Dendritic cell treated with granulocyte-macrophage colony-stimulating factor and Interleukin-4, amounts not matched to agents 40 ng/mL and 50 ng/mL, for 4 days (primary cell): Measurements from ENCODE around the gene LMCD1.
A peak's percentile ranks its signal among the peaks of the same experiment; 100 is the strongest.

Experiments
- H3K27ac Mint-ChIP-seq: one replicate; pipeline ENCODE4 v1.8.0; 2022; ENCODE audit warnings: mild to moderate bottlenecking, mixed read lengths
- H3K27me3 Mint-ChIP-seq: one replicate; pipeline ENCODE4 v1.8.0; 2022; ENCODE audit warnings: mild to moderate bottlenecking, mixed read lengths
- H3K36me3 Mint-ChIP-seq: one replicate; pipeline ENCODE4 v1.8.0; 2022; ENCODE audit warnings: low read depth, mixed read lengths
- H3K4me1 Mint-ChIP-seq: one replicate; pipeline ENCODE4 v1.8.0; 2022; ENCODE audit warnings: low read depth, mixed read lengths
- H3K4me3 Mint-ChIP-seq: one replicate; pipeline ENCODE4 v1.8.0; 2022; ENCODE audit warnings: mild to moderate bottlenecking, moderate library complexity, mixed read lengths
- H3K9me3 Mint-ChIP-seq: one replicate; pipeline ENCODE4 v1.8.0; 2022; ENCODE audit warnings: mixed read lengths
- intact Hi-C: fragments of 100-400 bp; cut with micrococcal nuclease; formaldehyde crosslinking; loops from one replicate; pipeline ENCODE4 v1.15.0; 2022

The LMCD1 gene

DNA sequence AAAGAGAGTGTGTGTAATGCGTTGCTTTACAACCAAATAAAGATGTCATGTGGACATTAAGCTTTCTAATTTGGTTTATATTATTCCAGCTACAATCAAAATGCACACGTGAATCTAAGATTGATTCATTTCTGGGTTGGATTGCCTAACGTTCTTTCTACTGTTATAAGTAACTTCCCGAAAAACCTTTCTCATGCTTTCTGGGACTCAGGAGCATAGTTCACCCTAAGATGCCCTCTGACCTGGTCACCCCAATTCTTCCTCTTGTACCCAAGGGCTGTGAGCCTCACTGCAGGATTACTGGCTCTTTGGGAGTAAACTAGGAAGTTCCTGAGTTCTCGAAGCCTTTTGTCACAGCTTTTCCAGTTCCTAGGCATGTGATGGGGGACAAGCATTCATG is 12.7 kb upstream of the LMCD1 start:
- H3K27me3 Mint-ChIP-seq, result peaks cover 3% of the 10 kb centered on the region
- H3K4me1 Mint-ChIP-seq, result peaks cover 34% of the 10 kb centered on the region
- H3K36me3 Mint-ChIP-seq, result no peaks in the 10 kb centered on the region
- intact Hi-C loops, result no loop called here
- peaks cover 9% of the 10 kb centered on the region for H3K9me3 Mint-ChIP-seq
- no peak overlapping the region for H3K4me3 Mint-ChIP-seq
- H3K27ac Mint-ChIP-seq, result peak overlapping the region; percentile 32

DNA sequence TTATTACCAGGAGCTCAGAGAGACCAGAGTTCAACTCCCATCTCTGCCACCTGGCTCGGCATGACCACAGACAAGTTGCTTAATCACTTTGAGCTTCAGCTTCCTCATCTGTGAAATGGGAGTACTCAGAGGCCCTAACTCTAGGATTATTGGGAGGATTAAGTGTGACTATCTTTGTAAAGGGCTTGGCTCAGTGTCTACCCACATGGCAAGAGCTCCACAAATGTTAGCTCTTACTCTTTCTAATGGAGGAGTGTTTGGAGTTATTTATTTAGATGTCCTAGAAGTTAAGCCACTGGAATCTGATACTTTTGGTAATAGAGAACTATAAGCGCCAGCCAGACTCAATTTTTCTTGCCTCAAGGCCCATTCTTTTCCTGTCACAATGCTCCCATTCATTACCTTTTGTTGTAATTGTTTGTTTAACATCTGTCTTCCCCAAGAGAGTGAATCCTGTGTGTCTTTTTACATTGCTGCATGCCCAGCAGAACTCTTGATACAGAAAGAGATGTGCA is 12.3 kb upstream of the LMCD1 start:
- H3K4me1 Mint-ChIP-seq, result peaks cover 34% of the 10 kb centered on the region
- intact Hi-C loops, result no loop called here
- peak overlapping the region; percentile 32 for H3K27ac Mint-ChIP-seq
- peaks cover 3% of the 10 kb centered on the region for H3K27me3 Mint-ChIP-seq
- H3K4me3 Mint-ChIP-seq, result no peak overlapping the region
- peaks cover 9% of the 10 kb centered on the region for H3K9me3 Mint-ChIP-seq
- no peaks in the 10 kb centered on the region for H3K36me3 Mint-ChIP-seq

GRCh38 chr3:8490079-8490552 is 11.5 kb upstream of the LMCD1 start:
- Mint-ChIP-seq H3K27ac (no peak overlapping the region), H3K4me3 (no peak overlapping the region)

GRCh38 chr3:8491271-8492144 is 10.1 kb upstream of the LMCD1 start:
- no peaks in the 10 kb centered on the region for H3K36me3 Mint-ChIP-seq
- intact Hi-C loops, result no loop called here
- peaks cover 34% of the 10 kb centered on the region for H3K4me1 Mint-ChIP-seq
- peak overlapping the region; percentile 37 for H3K4me3 Mint-ChIP-seq
- no peaks in the 10 kb centered on the region for H3K27me3 Mint-ChIP-seq
- H3K27ac Mint-ChIP-seq, result peak overlapping the region; percentile 61
- no peaks in the 10 kb centered on the region for H3K9me3 Mint-ChIP-seq

More at GRCh38 chr3:8490079-8490552, 11.5 kb upstream of the LMCD1 start:
- intact Hi-C loops, result no loop called here
- H3K27me3 Mint-ChIP-seq, result no peaks in the 10 kb centered on the region
- no peaks in the 10 kb centered on the region for H3K36me3 Mint-ChIP-seq
- peaks cover 1% of the 10 kb centered on the region for H3K9me3 Mint-ChIP-seq
- H3K4me1 Mint-ChIP-seq, result peaks cover 34% of the 10 kb centered on the region

- H3K27me3 Mint-ChIP-seq, result no peaks in the 10 kb centered on the region
- intact Hi-C loops, result no loop called here
- H3K36me3 Mint-ChIP-seq, result no peaks in the 10 kb centered on the region
- no peak overlapping the region for H3K4me3 Mint-ChIP-seq
- peaks cover 34% of the 10 kb centered on the region for H3K4me1 Mint-ChIP-seq
- H3K27ac Mint-ChIP-seq, result peak overlapping the region; percentile 40
- no peaks in the 10 kb centered on the region for H3K9me3 Mint-ChIP-seq
Measured at GRCh38 chr3:8492744-8493511, 8.7 kb upstream of the LMCD1 start.

DNA sequence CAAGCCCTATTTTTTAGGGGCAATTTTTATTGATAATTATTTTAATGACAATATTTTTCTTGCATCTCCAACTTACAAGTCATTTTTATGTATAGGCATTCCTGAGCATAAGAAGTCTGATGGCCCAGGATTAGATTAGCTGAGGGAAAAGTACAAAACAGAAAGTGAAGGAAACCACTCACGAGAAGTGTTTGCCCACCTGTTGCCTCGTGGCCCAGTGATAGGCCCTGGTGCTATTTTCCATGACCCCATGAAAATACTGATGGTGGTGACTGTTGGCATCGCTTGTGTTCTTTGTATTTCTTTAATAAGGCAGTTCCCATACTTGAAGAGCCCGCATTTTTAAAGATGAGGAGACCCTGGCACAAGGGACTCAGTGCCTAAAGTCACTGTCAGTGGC is 7.9 kb upstream of the LMCD1 start:
- no peaks in the 10 kb centered on the region for H3K9me3 Mint-ChIP-seq
- H3K27me3 Mint-ChIP-seq, result no peaks in the 10 kb centered on the region
- H3K4me3 Mint-ChIP-seq, result no peak overlapping the region
- H3K36me3 Mint-ChIP-seq, result no peaks in the 10 kb centered on the region
- peaks cover 27% of the 10 kb centered on the region for H3K4me1 Mint-ChIP-seq
- H3K27ac Mint-ChIP-seq, result no peak overlapping the region
- intact Hi-C loops, result no loop called here

GRCh38 chr3:8494327-8494726 is 7.3 kb upstream of the LMCD1 start:
- Mint-ChIP-seq H3K4me1 (peaks cover 21% of the 10 kb centered on the region), H3K9me3 (no peaks in the 10 kb centered on the region), H3K4me3 (no peak overlapping the region), H3K36me3 (no peaks in the 10 kb centered on the region), H3K27me3 (no peaks in the 10 kb centered on the region), H3K27ac (no peak overlapping the region)
- intact Hi-C loops, result no loop called here

GRCh38 chr3:8497582-8497981 is 4.0 kb upstream of the LMCD1 start:
- Mint-ChIP-seq H3K4me1 (peaks cover 9% of the 10 kb centered on the region), H3K4me3 (no peak overlapping the region), H3K27me3 (peaks cover 12% of the 10 kb centered on the region), H3K9me3 (no peaks in the 10 kb centered on the region), H3K27ac (no peak overlapping the region), H3K36me3 (no peaks in the 10 kb centered on the region)
- intact Hi-C loops, result no loop called here

GRCh38 chr3:8499181-8499611 is 2.4 kb upstream of the LMCD1 start:
- no peak overlapping the region for H3K4me3 Mint-ChIP-seq
- H3K9me3 Mint-ChIP-seq, result no peaks in the 10 kb centered on the region
- intact Hi-C loops, result no loop called here
- H3K36me3 Mint-ChIP-seq, result no peaks in the 10 kb centered on the region
- peaks cover 9% of the 10 kb centered on the region for H3K4me1 Mint-ChIP-seq
- H3K27me3 Mint-ChIP-seq, result peaks cover 13% of the 10 kb centered on the region
- no peak overlapping the region for H3K27ac Mint-ChIP-seq

GRCh38 chr3:8500319-8500988 is 1.2 kb upstream of the LMCD1 start:
- H3K36me3 Mint-ChIP-seq, result no peaks in the 10 kb centered on the region
- peaks cover 9% of the 10 kb centered on the region for H3K4me1 Mint-ChIP-seq
- no peaks in the 10 kb centered on the region for H3K9me3 Mint-ChIP-seq
- H3K27ac Mint-ChIP-seq, result no peak overlapping the region
- intact Hi-C loops, result no loop called here
- peaks cover 13% of the 10 kb centered on the region for H3K27me3 Mint-ChIP-seq
- H3K4me3 Mint-ChIP-seq, result no peak overlapping the region

- intact Hi-C loops, result no loop called here
- H3K27ac Mint-ChIP-seq, result peak overlapping the region; percentile 91
- H3K4me1 Mint-ChIP-seq, result peaks cover 9% of the 10 kb centered on the region
- H3K4me3 Mint-ChIP-seq, result peak overlapping the region; percentile 86
- H3K27me3 Mint-ChIP-seq, result peaks cover 13% of the 10 kb centered on the region
- no peaks in the 10 kb centered on the region for H3K36me3 Mint-ChIP-seq
- H3K9me3 Mint-ChIP-seq, result no peaks in the 10 kb centered on the region
Measured at GRCh38 chr3:8500989-8501370, 643 bp upstream of the LMCD1 start.

- Mint-ChIP-seq H3K4me3 (no peak overlapping the region), H3K27ac (peak overlapping the region; percentile 22), H3K4me1 (peaks cover 9% of the 10 kb centered on the region), H3K9me3 (no peaks in the 10 kb centered on the region), H3K27me3 (peaks cover 13% of the 10 kb centered on the region), H3K36me3 (no peaks in the 10 kb centered on the region)
- intact Hi-C loops, result no loop called here
Measured at GRCh38 chr3:8503461-8503860, 1.8 kb downstream of the LMCD1 start.

DNA sequence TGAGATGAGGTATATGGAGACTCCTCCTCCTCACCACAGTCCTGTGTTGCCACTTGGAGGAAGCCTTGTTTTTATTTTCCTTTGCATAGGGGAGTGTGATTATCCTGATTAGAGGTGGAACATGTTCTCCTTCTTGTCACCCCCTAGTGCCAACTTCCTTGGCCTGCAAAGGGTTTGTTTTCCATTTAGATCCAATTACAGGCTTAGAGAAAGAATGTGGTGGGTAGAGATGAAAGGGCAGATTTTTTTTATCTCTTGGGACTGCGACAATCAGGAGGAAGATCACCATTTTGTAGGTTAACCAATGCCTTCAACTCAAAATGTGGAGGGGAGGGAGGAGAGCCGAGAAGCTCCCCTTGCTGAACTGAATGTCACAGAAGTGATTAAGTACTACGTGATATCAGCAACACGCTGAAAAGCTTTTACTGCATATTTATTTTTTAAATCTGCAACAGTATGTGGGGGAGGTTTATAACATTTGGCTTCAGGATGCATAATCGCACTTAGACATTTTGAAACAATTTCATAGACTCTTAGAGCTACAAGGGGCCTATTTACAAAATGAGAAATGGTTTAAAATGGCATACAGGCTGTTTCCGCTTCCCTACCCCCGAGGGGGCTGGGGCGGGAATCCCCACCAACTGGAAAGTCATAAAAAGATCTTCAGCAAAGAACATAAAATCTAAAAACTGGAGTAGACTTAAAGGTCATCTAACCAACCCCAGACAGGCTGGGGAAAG is 2.4 kb downstream of the LMCD1 start:
- intact Hi-C loops, result no loop called here

More for the DNA sequence above, 2.4 kb downstream of the LMCD1 start:
- Mint-ChIP-seq H3K4me1 (peaks cover 13% of the 10 kb centered on the region), H3K27ac (peak overlapping the region; percentile 22), H3K27me3 (peaks cover 13% of the 10 kb centered on the region), H3K36me3 (no peaks in the 10 kb centered on the region), H3K9me3 (no peaks in the 10 kb centered on the region), H3K4me3 (no peak overlapping the region)
